Hypothalamus (tissue), 51 donors: Measurements from ENCODE around the gene ADAMTS17.
"Not testable (repeated sequence)": the region's sequence is repeated elsewhere in the genome, so short reads cannot be mapped to it uniquely, and the experiment has no call there.

Source experiments
- DNase-seq, 51 donors: peaks; one replicate each; lab custom pipeline; 2025; lab: John Stamatoyannopoulos, UW

The ADAMTS17 gene

GRCh38 chr15:100066521-100067280, 275.1 kb downstream of the ADAMTS17 start:
- not testable (repeated sequence) for DNase-seq

GRCh38 chr15:100061944-100062343, 279.8 kb downstream of the ADAMTS17 start:
- no peak for DNase-seq

- peak in 6 of 51 donors; percentile 9 to 22 (median 16) for DNase-seq
Measured at GRCh38 chr15:100060276-100060926, 281.4 kb downstream of the ADAMTS17 start.

GRCh38 chr15:100059521-100059920, 282.3 kb downstream of the ADAMTS17 start:
- no peak for DNase-seq

GRCh38 chr15:100059094-100059493, 282.7 kb downstream of the ADAMTS17 start:
- no peak for DNase-seq

- no peak for DNase-seq
Measured at GRCh38 chr15:100058458-100058857, 283.3 kb downstream of the ADAMTS17 start.

DNA sequence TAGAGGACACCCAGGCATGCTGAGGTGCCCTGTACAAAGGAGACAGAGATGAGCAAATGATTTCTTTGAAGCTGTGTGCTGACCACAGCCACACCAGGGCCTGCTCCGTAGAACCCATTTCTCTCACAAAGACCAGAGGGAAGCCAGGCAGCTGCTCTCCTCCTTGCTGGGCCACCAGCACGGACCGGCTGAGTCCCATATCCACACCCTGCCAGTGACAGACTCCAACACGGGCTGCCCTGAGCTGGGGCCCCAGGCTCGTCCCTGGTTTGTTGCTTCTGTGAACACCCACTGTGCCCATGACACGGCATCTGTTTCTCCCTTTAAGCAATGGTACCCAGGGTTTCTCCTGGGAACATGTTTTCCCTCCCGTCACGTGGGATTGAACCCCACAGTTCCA, 284.5 kb downstream of the ADAMTS17 start:
- DNase-seq: no peak

GRCh38 chr15:100056411-100057072, 285.2 kb downstream of the ADAMTS17 start:
- DNase-seq: no peak

DNA sequence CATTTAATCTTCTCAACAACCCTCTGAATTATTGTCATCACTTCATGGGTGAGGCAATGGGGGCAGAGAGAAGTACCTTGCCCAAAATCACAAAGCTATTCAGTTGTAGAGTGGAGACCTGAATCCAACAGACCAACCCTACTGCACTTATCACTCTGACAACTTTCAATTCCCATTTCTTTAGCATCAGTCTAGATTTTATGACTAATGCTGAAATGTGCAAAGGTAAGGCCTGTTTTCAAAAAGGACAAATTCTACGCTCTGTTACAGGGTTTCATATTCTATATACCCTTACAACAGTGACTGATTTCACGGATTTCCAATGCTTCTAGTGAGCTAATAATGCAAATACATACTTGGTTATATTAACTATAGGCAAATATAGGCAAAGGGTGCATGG, 286.0 kb downstream of the ADAMTS17 start:
- DNase-seq: no peak

DNA sequence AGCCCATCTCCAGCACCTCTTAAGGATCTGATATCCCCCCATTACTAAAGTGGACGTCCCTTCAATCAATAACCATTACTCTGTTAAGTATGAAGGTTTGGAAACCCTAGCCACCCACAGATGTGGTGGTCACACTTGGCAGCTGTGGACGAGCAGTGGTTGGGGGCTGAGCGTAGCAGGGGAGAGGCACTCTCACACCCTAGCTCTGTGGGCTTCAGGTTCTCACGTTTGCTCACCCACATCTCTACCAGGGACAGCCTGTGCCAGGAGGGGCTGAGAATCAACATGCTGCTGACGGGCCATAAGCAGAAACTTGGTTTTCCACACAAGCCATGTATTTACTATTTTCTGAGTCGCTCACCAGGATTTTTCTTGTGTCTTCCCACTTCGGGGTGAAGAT, 287.2 kb downstream of the ADAMTS17 start:
- DNase-seq: no peak

DNA sequence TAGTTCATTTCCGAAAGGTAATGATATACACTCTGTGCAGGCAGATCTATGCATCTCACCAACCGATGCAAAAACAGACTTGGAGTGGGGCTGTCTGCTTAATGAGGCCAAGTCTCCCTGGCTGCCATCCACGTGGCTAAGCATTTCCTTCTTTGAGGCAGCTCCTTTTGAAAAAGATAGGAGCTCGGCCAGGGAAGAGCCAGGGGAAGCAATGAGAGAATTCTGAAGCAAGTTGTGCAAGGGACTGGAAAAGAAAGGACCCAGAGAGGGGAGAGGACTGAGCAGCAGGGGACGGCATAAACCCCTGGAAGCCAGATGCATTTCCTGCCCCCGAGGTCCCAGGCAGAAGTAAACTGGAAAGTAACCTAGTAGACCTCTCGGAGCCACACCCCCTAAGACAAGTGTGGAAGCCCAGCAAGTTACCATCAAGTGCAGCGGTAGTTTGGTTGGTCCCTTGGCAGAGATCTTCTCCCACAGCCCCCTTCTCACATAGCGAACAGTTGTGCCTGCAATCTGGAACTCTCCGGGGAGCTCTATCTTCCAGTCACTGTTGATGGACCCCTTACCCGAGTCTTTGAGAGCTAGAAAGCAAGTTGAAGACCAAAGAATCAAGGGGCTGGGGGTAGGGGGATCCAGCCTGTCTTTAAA, 288.2 kb downstream of the ADAMTS17 start:
- no peak for DNase-seq

GRCh38 chr15:100052716-100053473, 288.9 kb downstream of the ADAMTS17 start:
- DNase-seq: no peak

DNA sequence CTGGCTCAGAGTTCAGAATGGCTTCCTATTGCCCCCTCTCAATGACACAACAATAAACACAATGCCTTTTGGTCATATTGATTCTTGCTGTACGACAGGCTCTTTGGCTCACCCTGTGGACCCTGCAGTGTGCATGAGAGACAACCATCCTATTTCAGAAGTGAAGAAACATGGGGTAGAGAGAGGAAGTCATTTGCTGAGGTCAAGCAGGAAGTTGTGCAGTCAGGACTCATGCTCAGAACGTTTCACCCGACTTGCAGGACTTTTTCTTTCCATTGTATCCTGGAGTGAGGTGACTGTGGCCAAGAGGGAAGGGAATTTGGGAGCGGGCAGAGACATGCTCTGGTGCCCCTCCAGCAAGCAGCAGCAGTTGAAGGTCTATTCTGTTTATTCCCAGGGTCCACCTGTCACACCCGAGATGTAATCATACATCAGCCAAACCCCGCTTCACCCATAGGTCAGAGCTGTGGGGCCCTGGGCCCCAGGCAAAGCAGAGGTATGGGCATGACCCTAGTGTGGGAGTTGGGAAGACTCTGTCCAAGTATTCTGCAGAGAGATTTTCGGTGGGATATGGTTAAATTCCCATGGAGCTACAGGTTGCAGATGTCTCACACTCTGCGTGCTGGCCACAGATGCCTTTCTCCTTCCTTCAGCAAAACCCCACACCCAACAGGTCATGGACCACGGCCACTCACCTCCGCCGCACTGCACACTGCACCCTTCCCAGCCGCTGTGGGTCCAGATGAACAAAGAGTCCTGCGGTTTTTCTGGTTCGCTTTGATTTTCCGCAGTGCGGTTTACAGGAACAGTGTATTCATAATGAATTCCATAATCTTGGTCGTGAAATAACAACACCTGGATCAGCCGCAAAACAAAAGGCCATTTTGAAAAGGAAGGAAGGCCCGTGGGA, 290.6 kb downstream of the ADAMTS17 start:
- DNase-seq: no peak

GRCh38 chr15:100049936-100050876, 291.6 kb downstream of the ADAMTS17 start:
- no peak for DNase-seq

GRCh38 chr15:100049483-100049882, 292.3 kb downstream of the ADAMTS17 start:
- no peak for DNase-seq

GRCh38 chr15:100048736-100049135, 293.0 kb downstream of the ADAMTS17 start:
- DNase-seq: no peak

GRCh38 chr15:100043692-100044091, 298.1 kb downstream of the ADAMTS17 start:
- DNase-seq: no peak

- no peak for DNase-seq
Measured at GRCh38 chr15:100043068-100043641, 298.6 kb downstream of the ADAMTS17 start.
